B cell (primary cell): ENCODE results near the gene HIPK2.

ENCODE experiments used
- CTCF ChIP-seq: fragments of 200-600 bp; IDR thresholded peaks from one replicate; pipeline ENCODE4 v1.8.0; 2022; ENCODE audit warnings: antibody characterized with exemption, mild to moderate bottlenecking
- EZH2 ChIP-seq: IDR thresholded peaks from 2 replicates; pipeline ENCODE4 v1.6.1; 2012; ENCODE audit warnings: borderline replicate concordance, low read depth, mild to moderate bottlenecking, moderate library complexity, low read length; ENCODE audit not compliant: insufficient read depth, poor library complexity, severe bottlenecking

- TF ChIP-seq CTCF (no peak), EZH2 (no peak)
These were observed 82.7 kb downstream of the HIPK2 start for GRCh38 chr7:139695051-139695450.
